Measurements from ENCODE around the gene IDH3B. TPM values are rescaled to one million over a fixed set of nuclear protein-coding genes. Genes with fewer than 3 reads are reported as not detected.

IDH3B gene
- polyA plus RNA-seq, 3 donors, result 102 to 224 (median 103) TPM

DNA sequence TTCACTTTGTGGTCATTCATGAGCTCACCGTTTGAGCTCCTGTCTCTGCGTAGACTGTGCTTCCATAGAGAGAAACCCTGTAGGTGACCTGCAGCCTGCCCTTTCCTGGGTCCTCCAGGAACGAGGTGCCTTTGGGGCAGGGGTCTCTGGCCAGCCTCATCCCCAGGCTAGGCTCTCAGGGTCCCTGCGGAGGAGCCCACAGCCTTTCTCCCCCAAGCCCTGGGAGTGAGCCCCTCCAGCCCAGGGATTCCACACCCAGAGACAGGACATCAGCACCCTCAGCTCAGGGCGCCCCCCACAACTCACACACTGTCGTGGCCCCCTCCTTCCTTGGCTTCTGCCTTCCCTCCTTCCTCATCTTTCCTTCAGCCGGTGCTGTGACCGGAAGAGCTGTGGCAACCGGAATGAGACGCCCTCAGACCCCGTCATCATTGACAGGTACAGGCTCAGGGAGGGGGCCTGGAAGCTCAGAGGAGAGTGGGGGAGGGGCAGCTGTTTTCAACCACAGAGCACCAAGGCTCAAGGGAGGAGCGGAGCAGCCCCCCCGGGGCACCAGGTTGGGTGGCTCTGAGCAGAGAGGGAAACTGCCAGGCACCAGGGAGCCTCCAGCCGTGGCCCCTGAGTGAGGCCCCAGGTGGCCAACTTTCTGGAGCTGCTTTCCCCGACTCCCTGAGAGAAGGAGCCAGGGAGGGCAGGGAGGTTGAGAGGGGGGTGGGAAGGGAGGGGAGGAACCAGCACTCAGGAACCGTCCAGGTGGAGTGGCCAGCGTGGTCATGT, 45.4 kb upstream of the IDH3B start:
- Mint-ChIP-seq H3K4me3 (peak overlapping the region in 1 of 2 donors; percentile 17), H3K27me3 (ENCODE audit: low read depth in 3 of 3) (peaks cover 5 to 21% (median 17%) of the 10 kb centered on the region in 3 donors), H3K36me3 (no peaks in the 10 kb centered on the region), H3K27ac (no peak overlapping the region), H3K9me3 (peaks cover 0 to 1% (median 0%) of the 10 kb centered on the region in 7 donors), H3K4me1 (no peaks in the 10 kb centered on the region)
- H3K27ac ChIP-seq (ENCODE audit: low read depth in 1 of 2, low read length in 2 of 2), result no peak overlapping the region
- no peaks in the 10 kb centered on the region for H3K9me3 ChIP-seq (replicated peaks in 1 of 2; ENCODE audit: control insufficient read depth in 1 of 2, insufficient read depth in 1 of 2, low read length in 2 of 2)
- peaks cover 0 to 4% of the 10 kb centered on the region in 2 donors for H3K27me3 ChIP-seq (ENCODE audit: control insufficient read depth in 2 of 2, insufficient read depth in 2 of 2, low read length in 2 of 2)
- no peak overlapping the region for H3K9ac ChIP-seq (ENCODE audit: insufficient read depth, low read length, poor library complexity, severe bottlenecking)
- H2AFZ ChIP-seq (ENCODE audit: insufficient read depth, low read depth, low read length, poor library complexity, severe bottlenecking), result no peak overlapping the region
- TF ChIP-seq, protein P1, sequence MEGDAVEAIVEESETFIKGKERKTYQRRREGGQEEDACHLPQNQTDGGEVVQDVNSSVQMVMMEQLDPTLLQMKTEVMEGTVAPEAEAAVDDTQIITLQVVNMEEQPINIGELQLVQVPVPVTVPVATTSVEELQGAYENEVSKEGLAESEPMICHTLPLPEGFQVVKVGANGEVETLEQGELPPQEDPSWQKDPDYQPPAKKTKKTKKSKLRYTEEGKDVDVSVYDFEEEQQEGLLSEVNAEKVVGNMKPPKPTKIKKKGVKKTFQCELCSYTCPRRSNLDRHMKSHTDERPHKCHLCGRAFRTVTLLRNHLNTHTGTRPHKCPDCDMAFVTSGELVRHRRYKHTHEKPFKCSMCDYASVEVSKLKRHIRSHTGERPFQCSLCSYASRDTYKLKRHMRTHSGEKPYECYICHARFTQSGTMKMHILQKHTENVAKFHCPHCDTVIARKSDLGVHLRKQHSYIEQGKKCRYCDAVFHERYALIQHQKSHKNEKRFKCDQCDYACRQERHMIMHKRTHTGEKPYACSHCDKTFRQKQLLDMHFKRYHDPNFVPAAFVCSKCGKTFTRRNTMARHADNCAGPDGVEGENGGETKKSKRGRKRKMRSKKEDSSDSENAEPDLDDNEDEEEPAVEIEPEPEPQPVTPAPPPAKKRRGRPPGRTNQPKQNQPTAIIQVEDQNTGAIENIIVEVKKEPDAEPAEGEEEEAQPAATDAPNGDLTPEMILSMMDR (IDR thresholded peaks at IDR 0.05), result no peak
- 91% methylated on average over 14 of the region's 17 CpGs for WGBS (ENCODE audit: insufficient coverage)
- H4K20me1 ChIP-seq (ENCODE audit: insufficient read depth, low read length), result no peaks in the 10 kb centered on the region
- no peaks in the 10 kb centered on the region for H3K4me1 ChIP-seq (ENCODE audit: control insufficient read depth in 1 of 2, insufficient read depth in 2 of 2, low read length in 2 of 2)
- H3K79me2 ChIP-seq (ENCODE audit: insufficient read depth, low read length), result no peaks in the 10 kb centered on the region
- intact Hi-C loops (cut with micrococcal nuclease), result no loop called here
- no peak overlapping the region for H3K4me2 ChIP-seq (replicated peaks; ENCODE audit: extremely low read depth, low read length, poor library complexity, severe bottlenecking)
- DNase-seq, result no peak
- H3K36me3 ChIP-seq (replicated peaks in 1 of 2; ENCODE audit: control insufficient read depth in 1 of 2, insufficient read depth in 2 of 2, low read length in 2 of 2), result no peaks in the 10 kb centered on the region
- no peak overlapping the region for H3K4me3 ChIP-seq (replicated peaks in 1 of 3; ENCODE audit: low read depth in 2 of 3, low read length in 3 of 3)

DNA sequence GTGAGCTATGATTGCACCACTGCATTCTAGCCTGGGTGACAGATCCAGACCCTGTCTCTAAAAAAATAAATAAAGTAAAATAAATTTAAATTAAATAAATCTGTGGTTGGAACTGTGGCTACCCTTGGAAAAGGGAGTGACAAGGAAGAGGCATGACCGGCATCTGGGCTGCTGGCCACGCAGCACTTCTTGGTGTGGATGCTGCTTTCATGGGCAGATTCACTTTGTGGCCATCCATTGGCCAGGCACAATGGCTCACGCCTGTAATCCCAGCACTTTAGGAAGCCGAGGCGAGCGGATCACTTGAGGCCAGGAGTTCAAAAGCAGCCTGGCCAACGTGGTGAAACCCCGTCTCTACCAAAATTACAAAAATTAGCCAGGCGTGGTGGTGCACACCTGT, 44.6 kb upstream of the IDH3B start:
- H3K4me2 ChIP-seq (replicated peaks; ENCODE audit: extremely low read depth, low read length, poor library complexity, severe bottlenecking), result no peak overlapping the region
- H4K20me1 ChIP-seq (ENCODE audit: insufficient read depth, low read length), result no peaks in the 10 kb centered on the region
- H3K27me3 ChIP-seq (ENCODE audit: control insufficient read depth in 2 of 2, insufficient read depth in 2 of 2, low read length in 2 of 2), result peaks cover 0 to 4% of the 10 kb centered on the region in 2 donors
- no peak for DNase-seq
- H3K9ac ChIP-seq (ENCODE audit: insufficient read depth, low read length, poor library complexity, severe bottlenecking), result no peak overlapping the region
- H3K9me3 ChIP-seq (replicated peaks in 1 of 2; ENCODE audit: control insufficient read depth in 1 of 2, insufficient read depth in 1 of 2, low read length in 2 of 2), result peaks cover 0 to 2% of the 10 kb centered on the region in 2 donors
- intact Hi-C loops (cut with micrococcal nuclease), result no loop called here
- Mint-ChIP-seq H3K9me3 (peaks cover 0 to 4% (median 1%) of the 10 kb centered on the region in 7 donors), H3K4me1 (no peaks in the 10 kb centered on the region), H3K27ac (no peak overlapping the region), H3K4me3 (no peak overlapping the region), H3K36me3 (no peaks in the 10 kb centered on the region), H3K27me3 (ENCODE audit: low read depth in 3 of 3) (peaks cover 3 to 18% (median 17%) of the 10 kb centered on the region in 3 donors)
- no peak overlapping the region for H3K27ac ChIP-seq (ENCODE audit: low read depth in 1 of 2, low read length in 2 of 2)
- TF ChIP-seq, protein P1 (IDR thresholded peaks at IDR 0.05), result no peak
- no peaks in the 10 kb centered on the region for H3K36me3 ChIP-seq (replicated peaks in 1 of 2; ENCODE audit: control insufficient read depth in 1 of 2, insufficient read depth in 2 of 2, low read length in 2 of 2)
- H3K4me1 ChIP-seq (ENCODE audit: control insufficient read depth in 1 of 2, insufficient read depth in 2 of 2, low read length in 2 of 2), result no peaks in the 10 kb centered on the region
- WGBS (ENCODE audit: insufficient coverage), result 86% methylated on average over 9 of the region's 9 CpGs
- no peaks in the 10 kb centered on the region for H3K79me2 ChIP-seq (ENCODE audit: insufficient read depth, low read length)
- H2AFZ ChIP-seq (ENCODE audit: insufficient read depth, low read depth, low read length, poor library complexity, severe bottlenecking), result no peak overlapping the region
- H3K4me3 ChIP-seq (replicated peaks in 1 of 3; ENCODE audit: low read depth in 2 of 3, low read length in 3 of 3), result no peak overlapping the region

Data from CD14-positive monocyte (primary cell).